Measurements from ENCODE around the gene TMTC1.
"Not testable (repeated sequence)": the region's sequence is repeated elsewhere in the genome, so short reads cannot be mapped to it uniquely, and the experiment has no call there.

TMTC1 gene

DNA sequence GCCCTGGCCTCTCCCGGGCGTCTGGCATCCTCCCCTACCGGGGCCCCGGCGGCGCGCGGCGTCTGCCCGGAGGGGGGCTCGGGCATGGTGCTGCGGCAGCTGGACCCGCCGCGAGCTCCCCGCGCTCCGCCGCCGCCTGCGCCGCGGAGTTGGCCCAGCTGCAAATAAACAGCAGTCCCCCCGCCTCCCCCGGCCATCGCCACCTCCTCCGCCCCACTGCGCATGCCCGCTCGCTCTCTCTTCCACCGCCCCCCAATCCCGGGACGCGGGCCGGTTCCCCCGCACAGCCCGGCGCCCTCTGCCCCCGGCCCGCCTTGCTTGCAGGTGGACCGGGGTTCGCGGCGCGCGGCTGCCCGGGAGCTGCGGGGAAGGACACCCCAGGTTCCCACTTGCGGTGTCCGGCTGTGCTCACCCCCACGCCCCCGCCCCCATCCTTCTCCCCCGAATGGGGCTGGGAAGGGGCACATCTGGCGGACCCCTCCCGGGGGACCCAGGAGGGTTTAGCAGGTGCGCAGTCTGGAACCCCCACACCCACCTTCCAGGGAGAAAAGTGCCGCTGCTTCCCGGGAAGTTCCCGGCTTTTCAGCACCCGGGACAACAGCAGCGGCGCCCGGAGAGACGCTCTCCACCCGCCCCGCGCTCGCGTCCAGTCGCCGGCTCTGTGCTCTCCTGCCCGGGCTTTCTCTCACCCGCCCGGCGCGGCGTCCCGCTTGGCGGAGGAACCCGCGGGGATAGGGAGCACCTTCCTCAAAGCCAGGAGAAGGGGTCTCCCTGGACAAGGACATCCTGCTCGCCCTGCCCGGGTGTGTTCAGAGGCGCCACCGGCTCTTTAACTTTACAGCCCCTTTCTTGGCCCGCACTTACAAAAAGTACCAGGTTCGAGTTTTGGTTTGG lies at the start of gene TMTC1:
TSS of gene TMTC1 (minus strand) at position 170 of the 894 bp plus-strand sequence. CDS start 191 bp downstream, outside the sequence.
- H3K4me3 ChIP-seq (ENCODE audit: low read depth, low read length), result no peak within 1 kb of the TSS
- TF ChIP-seq, protein P1, sequence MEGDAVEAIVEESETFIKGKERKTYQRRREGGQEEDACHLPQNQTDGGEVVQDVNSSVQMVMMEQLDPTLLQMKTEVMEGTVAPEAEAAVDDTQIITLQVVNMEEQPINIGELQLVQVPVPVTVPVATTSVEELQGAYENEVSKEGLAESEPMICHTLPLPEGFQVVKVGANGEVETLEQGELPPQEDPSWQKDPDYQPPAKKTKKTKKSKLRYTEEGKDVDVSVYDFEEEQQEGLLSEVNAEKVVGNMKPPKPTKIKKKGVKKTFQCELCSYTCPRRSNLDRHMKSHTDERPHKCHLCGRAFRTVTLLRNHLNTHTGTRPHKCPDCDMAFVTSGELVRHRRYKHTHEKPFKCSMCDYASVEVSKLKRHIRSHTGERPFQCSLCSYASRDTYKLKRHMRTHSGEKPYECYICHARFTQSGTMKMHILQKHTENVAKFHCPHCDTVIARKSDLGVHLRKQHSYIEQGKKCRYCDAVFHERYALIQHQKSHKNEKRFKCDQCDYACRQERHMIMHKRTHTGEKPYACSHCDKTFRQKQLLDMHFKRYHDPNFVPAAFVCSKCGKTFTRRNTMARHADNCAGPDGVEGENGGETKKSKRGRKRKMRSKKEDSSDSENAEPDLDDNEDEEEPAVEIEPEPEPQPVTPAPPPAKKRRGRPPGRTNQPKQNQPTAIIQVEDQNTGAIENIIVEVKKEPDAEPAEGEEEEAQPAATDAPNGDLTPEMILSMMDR (IDR thresholded peaks at IDR 0.05; ENCODE audit: borderline replicate concordance, insufficient read depth, low read depth, low read length), result no peak

DNA sequence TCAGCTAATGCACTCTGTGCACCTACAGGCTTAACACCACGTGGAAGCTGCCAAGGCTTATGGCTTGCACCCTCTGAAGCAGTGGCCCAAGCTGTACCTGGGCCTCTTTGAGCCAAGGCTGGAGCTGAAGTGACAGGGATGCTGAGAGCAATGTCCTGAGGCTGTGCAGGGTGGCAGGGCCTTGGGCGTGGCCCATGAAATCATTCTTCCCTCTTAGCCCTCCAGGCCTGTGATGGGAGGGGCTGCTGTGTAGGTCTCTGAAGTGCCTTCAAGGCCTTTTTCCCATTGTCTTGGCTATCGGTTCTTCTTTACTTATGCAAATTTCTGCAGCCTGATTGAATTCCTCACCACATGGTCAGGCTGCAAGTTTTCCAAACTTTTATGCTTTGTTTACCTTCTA lies 47.4 kb upstream of the TMTC1 start:
- TF ChIP-seq, protein P1 (IDR thresholded peaks at IDR 0.05; ENCODE audit: borderline replicate concordance, insufficient read depth, low read depth, low read length), result no peak
- no peak overlapping the region for H3K4me3 ChIP-seq (ENCODE audit: low read depth, low read length)

DNA sequence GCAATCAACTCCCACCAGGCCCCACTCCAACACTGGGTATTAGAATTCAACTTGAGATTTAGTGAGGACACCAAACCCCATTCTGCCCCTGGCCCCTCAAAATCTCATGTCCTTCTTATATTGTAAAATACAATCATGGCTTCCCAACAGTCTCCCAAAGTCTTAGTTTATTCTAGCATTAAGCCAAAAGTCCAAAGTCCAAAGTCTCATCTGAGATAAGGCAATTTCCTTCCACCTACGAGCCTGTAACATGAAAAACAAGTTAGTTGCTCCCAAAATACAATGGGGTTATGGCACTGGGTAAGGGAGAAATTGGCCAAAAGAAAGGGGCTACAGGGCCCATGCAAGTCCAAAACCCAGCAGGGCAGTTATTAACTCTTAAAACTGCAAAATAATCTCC lies 46.6 kb upstream of the TMTC1 start:
- no peak overlapping the region for H3K4me3 ChIP-seq (ENCODE audit: low read depth, low read length)
- TF ChIP-seq, protein P1 (IDR thresholded peaks at IDR 0.05; ENCODE audit: borderline replicate concordance, insufficient read depth, low read depth, low read length), result no peak

DNA sequence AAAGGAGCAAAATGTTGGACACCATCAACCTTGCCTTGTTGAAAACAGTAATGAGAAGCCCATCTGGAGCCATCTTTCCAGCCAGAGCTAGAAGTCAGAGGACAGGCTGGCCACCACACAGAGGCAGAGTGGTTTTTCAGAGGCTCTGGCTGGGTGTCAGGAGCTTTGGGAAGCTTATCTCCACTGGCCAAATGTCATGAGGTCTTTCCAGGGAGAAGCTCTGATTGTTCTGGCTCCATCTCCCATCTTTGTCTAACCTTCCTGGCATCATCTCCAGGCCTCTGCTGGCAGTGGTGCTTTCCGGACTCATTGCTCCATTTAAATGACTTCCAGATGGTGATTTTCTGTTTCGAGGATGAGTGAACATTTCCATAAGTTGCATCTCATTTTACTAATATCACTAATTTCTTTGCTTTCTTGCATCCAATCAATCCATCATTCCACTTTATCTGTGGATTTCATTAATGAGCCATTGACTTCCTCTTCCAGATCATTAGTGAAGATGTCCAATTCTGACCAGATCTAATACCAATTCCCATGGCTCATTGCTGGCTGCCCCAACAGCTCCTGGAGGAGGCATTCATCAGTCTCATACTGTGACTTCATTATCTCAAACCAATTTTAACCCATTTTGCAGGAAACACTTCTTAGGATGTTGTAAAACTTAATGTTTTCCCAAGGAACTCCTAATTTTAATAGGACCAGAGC lies 35.3 kb upstream of the TMTC1 start:
- TF ChIP-seq, protein P1 (IDR thresholded peaks at IDR 0.05; ENCODE audit: borderline replicate concordance, insufficient read depth, low read depth, low read length), result no peak
- no peak overlapping the region for H3K4me3 ChIP-seq (ENCODE audit: low read depth, low read length)

DNA sequence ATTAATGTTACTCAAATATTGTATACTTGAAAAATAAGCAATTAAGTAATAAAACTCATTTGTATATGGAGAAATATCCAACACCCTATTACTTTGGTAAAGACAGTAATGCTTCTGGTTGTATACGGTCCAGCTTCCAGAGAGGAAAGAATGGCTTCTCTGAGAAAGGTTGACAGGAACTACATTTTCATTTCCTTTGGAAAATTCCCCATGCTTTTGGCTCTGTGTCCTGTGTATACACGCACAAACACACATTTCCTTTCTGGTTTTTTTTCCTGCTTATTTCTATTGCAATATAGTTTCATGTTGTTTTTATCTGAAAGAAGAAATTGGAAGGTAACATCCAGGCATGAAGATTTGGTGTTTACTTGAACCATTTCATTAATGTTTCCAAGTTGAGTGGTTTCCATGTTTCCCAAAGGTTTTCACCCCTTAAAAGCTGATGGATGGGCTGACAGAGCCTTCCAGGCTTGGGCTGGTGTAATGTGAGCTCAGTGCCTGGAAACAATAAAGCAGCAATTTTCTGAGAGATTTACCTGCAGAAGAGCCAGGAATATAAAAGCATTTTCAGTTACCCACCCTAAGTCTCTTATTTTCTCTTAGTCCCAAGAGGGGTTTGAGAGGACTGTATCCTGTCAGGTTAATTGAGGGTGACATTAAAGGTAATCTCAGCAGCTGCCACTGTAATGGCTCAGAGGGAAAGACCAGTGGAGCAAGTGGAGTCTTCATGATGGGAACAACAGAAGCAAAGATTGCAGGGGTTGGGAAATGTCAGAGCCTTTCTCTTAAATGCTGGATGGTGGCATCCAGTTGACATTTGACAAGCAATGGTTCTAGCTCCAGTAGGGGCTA lies 33.4 kb upstream of the TMTC1 start:
- no peak overlapping the region for H3K4me3 ChIP-seq (ENCODE audit: low read depth, low read length)
- TF ChIP-seq, protein P1 (IDR thresholded peaks at IDR 0.05; ENCODE audit: borderline replicate concordance, insufficient read depth, low read depth, low read length), result no peak

DNA sequence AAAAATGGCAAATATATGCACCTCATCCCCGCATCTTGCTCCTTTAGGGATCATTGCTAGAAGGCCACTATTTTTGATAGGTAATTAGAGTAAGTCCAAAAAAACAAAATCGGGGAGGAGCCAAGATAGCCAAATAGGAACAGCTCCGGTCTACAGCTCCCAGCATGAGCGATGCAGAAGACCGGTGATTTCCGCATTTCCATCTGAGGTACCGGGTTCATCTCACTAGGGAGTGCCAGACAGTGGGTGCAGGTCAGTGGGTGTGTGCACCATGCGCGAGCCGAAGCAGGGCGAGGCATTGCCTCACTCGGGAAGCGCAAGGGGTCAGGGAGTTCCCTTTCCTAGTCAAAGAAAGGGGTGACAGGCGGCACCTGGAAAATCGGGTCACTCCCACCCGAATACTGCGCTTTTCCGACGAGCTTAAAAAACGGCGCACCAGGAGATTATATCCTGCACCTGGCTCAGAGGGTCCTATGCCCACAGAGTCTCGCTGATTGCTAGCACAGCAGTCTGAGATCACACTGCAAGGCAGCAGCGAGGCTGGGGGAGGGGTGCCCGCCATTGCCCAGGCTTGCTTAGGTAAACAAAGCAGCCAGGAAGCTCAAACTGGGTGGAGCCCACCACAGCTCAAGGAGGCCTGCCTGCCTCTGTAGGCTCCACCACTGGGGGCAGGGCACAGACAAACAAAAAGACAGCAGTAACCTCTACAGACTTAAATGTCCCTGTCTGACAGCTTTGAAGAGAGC lies 26.0 kb upstream of the TMTC1 start:
- H3K4me3 ChIP-seq (ENCODE audit: low read depth, low read length), result not testable (repeated sequence)
